Measurements from ENCODE around the gene TBC1D1.

TBC1D1 gene

DNA sequence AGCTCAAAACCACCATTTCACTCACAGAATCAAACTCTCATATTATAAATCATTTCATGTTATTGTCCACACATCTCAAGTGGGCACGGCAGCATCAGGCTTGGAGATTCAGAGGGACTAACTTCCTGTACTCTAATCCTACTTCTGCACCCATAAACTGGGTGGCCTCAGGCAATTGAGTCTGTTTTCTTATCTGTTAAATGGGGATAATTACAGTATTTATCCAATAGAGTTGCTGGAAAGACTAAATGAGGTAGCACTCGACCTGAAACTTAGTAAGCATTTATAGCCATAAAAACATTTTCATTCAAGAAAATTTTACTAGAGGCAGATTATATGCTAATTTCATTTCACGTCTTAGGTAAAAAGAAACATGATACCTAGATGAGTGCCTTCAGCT is 13.0 kb downstream of the TBC1D1 start (continued):
- TF ChIP-seq, protein P1, sequence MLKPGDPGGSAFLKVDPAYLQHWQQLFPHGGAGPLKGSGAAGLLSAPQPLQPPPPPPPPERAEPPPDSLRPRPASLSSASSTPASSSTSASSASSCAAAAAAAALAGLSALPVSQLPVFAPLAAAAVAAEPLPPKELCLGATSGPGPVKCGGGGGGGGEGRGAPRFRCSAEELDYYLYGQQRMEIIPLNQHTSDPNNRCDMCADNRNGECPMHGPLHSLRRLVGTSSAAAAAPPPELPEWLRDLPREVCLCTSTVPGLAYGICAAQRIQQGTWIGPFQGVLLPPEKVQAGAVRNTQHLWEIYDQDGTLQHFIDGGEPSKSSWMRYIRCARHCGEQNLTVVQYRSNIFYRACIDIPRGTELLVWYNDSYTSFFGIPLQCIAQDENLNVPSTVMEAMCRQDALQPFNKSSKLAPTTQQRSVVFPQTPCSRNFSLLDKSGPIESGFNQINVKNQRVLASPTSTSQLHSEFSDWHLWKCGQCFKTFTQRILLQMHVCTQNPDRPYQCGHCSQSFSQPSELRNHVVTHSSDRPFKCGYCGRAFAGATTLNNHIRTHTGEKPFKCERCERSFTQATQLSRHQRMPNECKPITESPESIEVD (tag by site-specific recombination; IDR thresholded peaks at IDR 0.05): peak; percentile 90
- TF ChIP-seq ZNF140 (tag by site-specific recombination; IDR thresholded peaks at IDR 0.05) (no peak), ZNF664 (tag by site-specific recombination; IDR thresholded peaks at IDR 0.05) (peak; percentile 64; the same call in 1 of the 2 replicates), ZXDB (tag by site-specific recombination; IDR thresholded peaks at IDR 0.05) (peak; percentile 17; the same call in 1 of the 2 replicates), MZF1 (tag by site-specific recombination; IDR thresholded peaks at IDR 0.05; ENCODE audit: borderline replicate concordance) (peak; percentile 53; the same call in 1 of the 2 replicates), ZBTB8A (tag by site-specific recombination; IDR thresholded peaks at IDR 0.05) (peak; percentile 14; the same call in 1 of the 2 replicates), IKZF3 (tag by site-specific recombination; IDR thresholded peaks at IDR 0.05) (peak; percentile 60), OSR2 (tag by site-specific recombination; IDR thresholded peaks at IDR 0.05) (peak; percentile 92), ZNF629 (tag by site-specific recombination; IDR thresholded peaks at IDR 0.05) (peak; percentile 33; the same call in 1 of the 2 replicates), SP7 (tag by site-specific recombination; IDR thresholded peaks at IDR 0.05) (peak; percentile 84), FEZF1 (tag by site-specific recombination; IDR thresholded peaks at IDR 0.05) (peak; percentile 67)
- TF ChIP-seq, protein P2, sequence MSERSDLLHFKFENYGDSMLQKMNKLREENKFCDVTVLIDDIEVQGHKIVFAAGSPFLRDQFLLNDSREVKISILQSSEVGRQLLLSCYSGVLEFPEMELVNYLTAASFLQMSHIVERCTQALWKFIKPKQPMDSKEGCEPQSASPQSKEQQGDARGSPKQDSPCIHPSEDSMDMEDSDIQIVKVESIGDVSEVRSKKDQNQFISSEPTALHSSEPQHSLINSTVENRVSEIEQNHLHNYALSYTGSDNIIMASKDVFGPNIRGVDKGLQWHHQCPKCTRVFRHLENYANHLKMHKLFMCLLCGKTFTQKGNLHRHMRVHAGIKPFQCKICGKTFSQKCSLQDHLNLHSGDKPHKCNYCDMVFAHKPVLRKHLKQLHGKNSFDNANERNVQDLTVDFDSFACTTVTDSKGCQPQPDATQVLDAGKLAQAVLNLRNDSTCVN (tag by site-specific recombination; optimal IDR thresholded peaks at IDR 0.05): no peak
- TF ChIP-seq, protein P3, sequence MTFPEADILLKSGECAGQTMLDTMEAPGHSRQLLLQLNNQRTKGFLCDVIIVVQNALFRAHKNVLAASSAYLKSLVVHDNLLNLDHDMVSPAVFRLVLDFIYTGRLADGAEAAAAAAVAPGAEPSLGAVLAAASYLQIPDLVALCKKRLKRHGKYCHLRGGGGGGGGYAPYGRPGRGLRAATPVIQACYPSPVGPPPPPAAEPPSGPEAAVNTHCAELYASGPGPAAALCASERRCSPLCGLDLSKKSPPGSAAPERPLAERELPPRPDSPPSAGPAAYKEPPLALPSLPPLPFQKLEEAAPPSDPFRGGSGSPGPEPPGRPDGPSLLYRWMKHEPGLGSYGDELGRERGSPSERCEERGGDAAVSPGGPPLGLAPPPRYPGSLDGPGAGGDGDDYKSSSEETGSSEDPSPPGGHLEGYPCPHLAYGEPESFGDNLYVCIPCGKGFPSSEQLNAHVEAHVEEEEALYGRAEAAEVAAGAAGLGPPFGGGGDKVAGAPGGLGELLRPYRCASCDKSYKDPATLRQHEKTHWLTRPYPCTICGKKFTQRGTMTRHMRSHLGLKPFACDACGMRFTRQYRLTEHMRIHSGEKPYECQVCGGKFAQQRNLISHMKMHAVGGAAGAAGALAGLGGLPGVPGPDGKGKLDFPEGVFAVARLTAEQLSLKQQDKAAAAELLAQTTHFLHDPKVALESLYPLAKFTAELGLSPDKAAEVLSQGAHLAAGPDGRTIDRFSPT (tag by site-specific recombination; IDR thresholded peaks at IDR 0.05): peak; percentile 34; the same call in 1 of the 2 replicates
- TF ChIP-seq, protein P4, sequence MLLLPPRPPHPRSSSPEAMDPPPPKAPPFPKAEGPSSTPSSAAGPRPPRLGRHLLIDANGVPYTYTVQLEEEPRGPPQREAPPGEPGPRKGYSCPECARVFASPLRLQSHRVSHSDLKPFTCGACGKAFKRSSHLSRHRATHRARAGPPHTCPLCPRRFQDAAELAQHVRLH (tag by site-specific recombination; IDR thresholded peaks at IDR 0.05): peak; percentile 50; the same call in 1 of the 2 replicates
- TF ChIP-seq, protein P5, sequence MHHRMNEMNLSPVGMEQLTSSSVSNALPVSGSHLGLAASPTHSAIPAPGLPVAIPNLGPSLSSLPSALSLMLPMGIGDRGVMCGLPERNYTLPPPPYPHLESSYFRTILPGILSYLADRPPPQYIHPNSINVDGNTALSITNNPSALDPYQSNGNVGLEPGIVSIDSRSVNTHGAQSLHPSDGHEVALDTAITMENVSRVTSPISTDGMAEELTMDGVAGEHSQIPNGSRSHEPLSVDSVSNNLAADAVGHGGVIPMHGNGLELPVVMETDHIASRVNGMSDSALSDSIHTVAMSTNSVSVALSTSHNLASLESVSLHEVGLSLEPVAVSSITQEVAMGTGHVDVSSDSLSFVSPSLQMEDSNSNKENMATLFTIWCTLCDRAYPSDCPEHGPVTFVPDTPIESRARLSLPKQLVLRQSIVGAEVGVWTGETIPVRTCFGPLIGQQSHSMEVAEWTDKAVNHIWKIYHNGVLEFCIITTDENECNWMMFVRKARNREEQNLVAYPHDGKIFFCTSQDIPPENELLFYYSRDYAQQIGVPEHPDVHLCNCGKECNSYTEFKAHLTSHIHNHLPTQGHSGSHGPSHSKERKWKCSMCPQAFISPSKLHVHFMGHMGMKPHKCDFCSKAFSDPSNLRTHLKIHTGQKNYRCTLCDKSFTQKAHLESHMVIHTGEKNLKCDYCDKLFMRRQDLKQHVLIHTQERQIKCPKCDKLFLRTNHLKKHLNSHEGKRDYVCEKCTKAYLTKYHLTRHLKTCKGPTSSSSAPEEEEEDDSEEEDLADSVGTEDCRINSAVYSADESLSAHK (tag by site-specific recombination; IDR thresholded peaks at IDR 0.05): peak; percentile 40; the same call in 1 of the 2 replicates

DNA sequence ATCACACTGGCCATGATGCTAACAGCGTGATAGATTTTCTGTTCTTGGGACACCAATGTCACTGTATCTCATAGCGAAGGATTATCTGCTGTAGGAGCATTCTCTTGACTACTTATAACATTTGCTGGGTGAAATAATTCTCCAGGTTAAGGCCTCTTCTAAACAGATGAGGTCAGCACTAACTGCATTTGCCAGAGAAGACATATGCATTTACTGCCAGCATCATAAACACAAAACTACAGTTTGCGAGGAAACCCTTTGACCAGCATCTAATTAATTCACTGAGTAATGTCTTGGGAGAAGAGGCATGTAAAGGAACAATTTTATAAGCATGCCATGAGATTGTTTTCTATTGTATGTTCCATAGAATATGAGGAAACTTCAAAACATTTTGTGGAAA is 13.9 kb downstream of the TBC1D1 start:
- H3K4me1 ChIP-seq (ENCODE audit: control insufficient read depth, insufficient read depth, low read length): peaks cover 7% of the 10 kb centered on the region
- H3K36me3 ChIP-seq (ENCODE audit: control insufficient read depth in 2 of 2, insufficient read depth in 1 of 2, low read length in 2 of 2): no peaks in the 10 kb centered on the region
- no peak overlapping the region for H3K27ac ChIP-seq (ENCODE audit: extremely low read depth, low read depth, low read length)
- CTCF ChIA-PET: no interaction called here
- H3K9me3 ChIP-seq (ENCODE audit: control insufficient read depth, insufficient read depth, low read depth, low read length): no peaks in the 10 kb centered on the region
- H3K4me3 ChIP-seq (ENCODE audit: low read depth, low read length): no peak overlapping the region
- POLR2A ChIA-PET: no interaction called here
- 0 out of 2 replicates have a peak, but pooled peaks have one; percentile 15 for TF ChIP-seq ZEB2 (tag by site-specific recombination; IDR thresholded peaks at IDR 0.05)
- TF ChIP-seq, protein P1 (tag by site-specific recombination; IDR thresholded peaks at IDR 0.05): peak; percentile 91
- TF ChIP-seq, protein P6, sequence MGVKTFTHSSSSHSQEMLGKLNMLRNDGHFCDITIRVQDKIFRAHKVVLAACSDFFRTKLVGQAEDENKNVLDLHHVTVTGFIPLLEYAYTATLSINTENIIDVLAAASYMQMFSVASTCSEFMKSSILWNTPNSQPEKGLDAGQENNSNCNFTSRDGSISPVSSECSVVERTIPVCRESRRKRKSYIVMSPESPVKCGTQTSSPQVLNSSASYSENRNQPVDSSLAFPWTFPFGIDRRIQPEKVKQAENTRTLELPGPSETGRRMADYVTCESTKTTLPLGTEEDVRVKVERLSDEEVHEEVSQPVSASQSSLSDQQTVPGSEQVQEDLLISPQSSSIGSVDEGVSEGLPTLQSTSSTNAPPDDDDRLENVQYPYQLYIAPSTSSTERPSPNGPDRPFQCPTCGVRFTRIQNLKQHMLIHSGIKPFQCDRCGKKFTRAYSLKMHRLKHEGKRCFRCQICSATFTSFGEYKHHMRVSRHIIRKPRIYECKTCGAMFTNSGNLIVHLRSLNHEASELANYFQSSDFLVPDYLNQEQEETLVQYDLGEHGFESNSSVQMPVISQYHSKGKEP (tag by site-specific recombination; IDR thresholded peaks at IDR 0.05): peak; percentile 90
- TF ChIP-seq, protein P7, sequence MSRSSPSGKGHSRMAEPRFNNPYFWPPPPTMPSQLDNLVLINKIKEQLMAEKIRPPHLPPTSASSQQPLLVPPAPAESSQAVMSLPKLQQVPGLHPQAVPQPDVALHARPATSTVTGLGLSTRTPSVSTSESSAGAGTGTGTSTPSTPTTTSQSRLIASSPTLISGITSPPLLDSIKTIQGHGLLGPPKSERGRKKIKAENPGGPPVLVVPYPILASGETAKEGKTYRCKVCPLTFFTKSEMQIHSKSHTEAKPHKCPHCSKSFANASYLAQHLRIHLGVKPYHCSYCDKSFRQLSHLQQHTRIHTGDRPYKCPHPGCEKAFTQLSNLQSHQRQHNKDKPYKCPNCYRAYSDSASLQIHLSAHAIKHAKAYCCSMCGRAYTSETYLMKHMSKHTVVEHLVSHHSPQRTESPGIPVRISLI (tag by site-specific recombination; IDR thresholded peaks at IDR 0.05): no peak
- peak; percentile 81 for TF ChIP-seq FEZF1 (tag by site-specific recombination; IDR thresholded peaks at IDR 0.05)
- TF ChIP-seq, protein P8, sequence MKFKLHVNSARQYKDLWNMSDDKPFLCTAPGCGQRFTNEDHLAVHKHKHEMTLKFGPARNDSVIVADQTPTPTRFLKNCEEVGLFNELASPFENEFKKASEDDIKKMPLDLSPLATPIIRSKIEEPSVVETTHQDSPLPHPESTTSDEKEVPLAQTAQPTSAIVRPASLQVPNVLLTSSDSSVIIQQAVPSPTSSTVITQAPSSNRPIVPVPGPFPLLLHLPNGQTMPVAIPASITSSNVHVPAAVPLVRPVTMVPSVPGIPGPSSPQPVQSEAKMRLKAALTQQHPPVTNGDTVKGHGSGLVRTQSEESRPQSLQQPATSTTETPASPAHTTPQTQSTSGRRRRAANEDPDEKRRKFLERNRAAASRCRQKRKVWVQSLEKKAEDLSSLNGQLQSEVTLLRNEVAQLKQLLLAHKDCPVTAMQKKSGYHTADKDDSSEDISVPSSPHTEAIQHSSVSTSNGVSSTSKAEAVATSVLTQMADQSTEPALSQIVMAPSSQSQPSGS (tag by site-specific recombination; IDR thresholded peaks at IDR 0.05; ENCODE audit: low read depth): peak; percentile 44; the same call in 1 of the 2 replicates
- no peak for TF ChIP-seq ZNF626 (tag by site-specific recombination; IDR thresholded peaks at IDR 0.05)
